Activated T-cell treated with anti-CD3 and anti-CD28 coated beads, Interleukin-2, amount 50 U/mL, for 72 hours (primary cell): ENCODE results near the gene DAB2IP. TPM values are rescaled to one million over a fixed set of nuclear protein-coding genes. Genes with fewer than 3 reads are reported as not detected.
"Not testable (repeated sequence)": the region's sequence is repeated elsewhere in the genome, so short reads cannot be mapped to it uniquely, and the experiment has no call there.

Source experiments
- ATAC-seq, 2 donors: fragments of 150-1000 bp; cut with Tn5 transposase; replicated peaks in 1 of 2; 2 replicates each; pipeline ENCODE4 v1.10.0; 2021; ENCODE audit warnings: moderate library complexity in 2 of 2, mild to moderate bottlenecking in 1 of 2
- DNase-seq, 2 donors: peaks; one replicate each; pipeline ENCODE4 v3.0.0; 2021 to 2022; ENCODE audit warnings: mixed read lengths in 1 of 2
- H3K27ac Mint-ChIP-seq: one replicate; pipeline ENCODE4 v1.8.0; 2022; ENCODE audit warnings: mild to moderate bottlenecking, moderate library complexity, mixed read lengths
- H3K27me3 Mint-ChIP-seq: one replicate; pipeline ENCODE4 v1.8.0; 2022; ENCODE audit warnings: low read depth, mixed read lengths
- H3K36me3 Mint-ChIP-seq, 2 donors: one replicate each; pipeline ENCODE4 v1.8.0; 2022; ENCODE audit warnings: mixed read lengths in 2 of 2, mild to moderate bottlenecking in 1 of 2; ENCODE audit not compliant: insufficient read depth in 2 of 2
- H3K4me1 Mint-ChIP-seq: one replicate; pipeline ENCODE4 v1.8.0; 2022; ENCODE audit warnings: low read depth, mixed read lengths
- H3K4me3 Mint-ChIP-seq, 2 donors: one replicate each; pipeline ENCODE4 v1.8.0; 2022; ENCODE audit warnings: mild to moderate bottlenecking in 2 of 2, mixed read lengths in 2 of 2, moderate library complexity in 2 of 2
- H3K9me3 Mint-ChIP-seq, 2 donors: one replicate each; pipeline ENCODE4 v1.8.0; 2022; ENCODE audit warnings: mixed read lengths in 2 of 2
- total RNA-seq, 2 donors: library from RNA; stranded (reverse); gene quantifications; one replicate each; pipeline ENCODE4 v1.2.3, GENCODE V29; 2022

Gene DAB2IP
- total RNA-seq, 2 donors from 2014 or later = 0.35 to 0.74 TPM

- Mint-ChIP-seq H3K4me3 (no peak overlapping the region), H3K9me3 (no peaks in the 10 kb centered on the region), H3K27ac (no peak overlapping the region), H3K36me3 (no peaks in the 10 kb centered on the region), H3K27me3 (peaks cover 15% of the 10 kb centered on the region), H3K4me1 (no peaks in the 10 kb centered on the region)
- ATAC-seq = no peak
- no peak for DNase-seq
Measured at GRCh38 chr9:121642758-121643157, 8.7 kb upstream of the DAB2IP start.

DNA sequence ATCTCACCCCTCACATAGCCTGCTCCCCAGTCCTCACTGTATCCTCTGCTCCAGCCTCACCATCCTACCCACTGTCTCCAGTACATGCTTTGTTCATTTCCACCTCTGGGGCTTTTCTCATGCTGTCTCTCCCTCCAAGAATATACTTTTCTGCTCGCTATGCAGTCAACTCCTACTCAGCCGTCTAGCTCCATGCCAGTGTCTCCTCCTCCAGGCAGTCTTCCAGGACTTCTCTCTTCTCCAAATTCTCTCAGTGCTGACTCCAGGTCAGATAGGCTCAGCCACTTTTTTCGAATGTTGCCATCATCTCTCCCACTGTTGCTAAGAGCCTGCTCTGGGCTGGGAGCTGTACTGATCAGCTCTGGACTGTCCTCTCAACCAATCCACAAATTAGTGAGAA, 8.0 kb upstream of the DAB2IP start:
- Mint-ChIP-seq H3K4me1 (no peaks in the 10 kb centered on the region), H3K27me3 (peaks cover 15% of the 10 kb centered on the region), H3K36me3 (no peaks in the 10 kb centered on the region), H3K9me3 (no peaks in the 10 kb centered on the region), H3K27ac (no peak overlapping the region), H3K4me3 (no peak overlapping the region)
- DNase-seq (no peak), ATAC-seq (no peak)

GRCh38 chr9:121644040-121644439, 7.4 kb upstream of the DAB2IP start:
- H3K27ac Mint-ChIP-seq, ATAC-seq, H3K36me3 Mint-ChIP-seq, H3K9me3 Mint-ChIP-seq, H3K4me3 Mint-ChIP-seq, DNase-seq, H3K4me1 Mint-ChIP-seq: not testable (repeated sequence)
- peaks cover 15% of the 10 kb centered on the region for H3K27me3 Mint-ChIP-seq

- no peaks in the 10 kb centered on the region for H3K4me1 Mint-ChIP-seq
- ATAC-seq = no peak
- H3K4me3 Mint-ChIP-seq = no peak overlapping the region
- H3K9me3 Mint-ChIP-seq = no peaks in the 10 kb centered on the region
- H3K36me3 Mint-ChIP-seq = no peaks in the 10 kb centered on the region
- no peak for DNase-seq
- peaks cover 22% of the 10 kb centered on the region for H3K27me3 Mint-ChIP-seq
- no peak overlapping the region for H3K27ac Mint-ChIP-seq
Measured at GRCh38 chr9:121645003-121645402, 6.4 kb upstream of the DAB2IP start.

GRCh38 chr9:121645853-121646807, 5.3 kb upstream of the DAB2IP start:
- Mint-ChIP-seq H3K4me3 (no peak overlapping the region), H3K4me1 (peaks cover 9% of the 10 kb centered on the region), H3K27ac (no peak overlapping the region), H3K9me3 (no peaks in the 10 kb centered on the region), H3K36me3 (no peaks in the 10 kb centered on the region), H3K27me3 (peaks cover 33% of the 10 kb centered on the region)
- DNase-seq (no peak), ATAC-seq (no peak)

DNA sequence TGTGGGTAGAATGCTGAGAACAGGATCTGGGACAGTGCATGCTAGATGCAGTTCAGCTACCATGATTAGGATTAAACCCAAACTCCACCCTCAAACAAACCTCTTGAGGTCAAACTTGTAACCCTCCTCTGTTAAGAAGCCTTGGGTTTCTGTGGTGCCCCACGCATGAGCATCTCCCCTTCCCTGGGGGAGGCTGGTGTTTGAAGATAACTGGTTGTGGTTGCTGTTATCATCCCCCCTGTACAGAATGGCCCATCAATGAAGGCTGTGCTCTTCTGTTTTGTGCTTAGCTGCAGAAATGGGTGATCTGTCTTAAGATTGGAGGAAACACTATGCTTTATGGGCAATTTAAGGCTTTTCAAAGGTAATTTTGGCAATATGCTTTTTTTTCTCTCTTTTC, 4.4 kb upstream of the DAB2IP start:
- H3K36me3 Mint-ChIP-seq = no peaks in the 10 kb centered on the region
- DNase-seq (no peak), ATAC-seq (no peak)
- H3K9me3 Mint-ChIP-seq = no peaks in the 10 kb centered on the region
- peaks cover 9% of the 10 kb centered on the region for H3K4me1 Mint-ChIP-seq
- H3K4me3 Mint-ChIP-seq = no peak overlapping the region
- H3K27me3 Mint-ChIP-seq = peaks cover 36% of the 10 kb centered on the region
- no peak overlapping the region for H3K27ac Mint-ChIP-seq

DNA sequence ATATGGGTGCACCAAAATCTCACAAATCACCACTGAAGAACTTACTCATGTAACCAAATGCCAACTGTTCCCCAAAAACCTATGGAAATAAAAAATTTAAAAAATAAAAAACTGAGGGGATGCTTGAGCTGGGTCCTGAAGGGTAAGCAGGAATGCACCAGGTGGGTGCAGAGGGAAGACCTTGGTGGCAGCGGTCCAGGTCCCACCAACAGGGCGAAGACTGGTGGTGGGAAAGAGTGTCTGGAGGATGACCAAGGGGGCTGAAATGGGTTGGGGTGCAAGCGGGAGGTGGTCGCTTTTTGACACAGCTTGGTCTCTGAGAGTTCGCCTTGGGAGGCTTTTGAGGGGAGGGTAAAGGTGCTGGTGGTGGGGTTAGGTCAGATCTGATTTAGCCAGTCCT, 3.3 kb upstream of the DAB2IP start:
- Mint-ChIP-seq H3K4me1 (peaks cover 9% of the 10 kb centered on the region), H3K4me3 (no peak overlapping the region), H3K9me3 (no peaks in the 10 kb centered on the region), H3K27ac (no peak overlapping the region), H3K27me3 (peaks cover 46% of the 10 kb centered on the region), H3K36me3 (no peaks in the 10 kb centered on the region)
- ATAC-seq (no peak), DNase-seq (no peak)

GRCh38 chr9:121648799-121649198, 2.6 kb upstream of the DAB2IP start:
- Mint-ChIP-seq H3K4me3 (no peak overlapping the region), H3K4me1 (peaks cover 9% of the 10 kb centered on the region), H3K27ac (no peak overlapping the region), H3K36me3 (no peaks in the 10 kb centered on the region), H3K27me3 (peaks cover 51% of the 10 kb centered on the region), H3K9me3 (no peaks in the 10 kb centered on the region)
- DNase-seq (no peak), ATAC-seq (no peak)

GRCh38 chr9:121649476-121650216, 1.8 kb upstream of the DAB2IP start:
- ATAC-seq = no peak
- Mint-ChIP-seq H3K9me3 (no peaks in the 10 kb centered on the region), H3K4me1 (peaks cover 9% of the 10 kb centered on the region), H3K4me3 (no peak overlapping the region), H3K27ac (no peak overlapping the region), H3K36me3 (no peaks in the 10 kb centered on the region), H3K27me3 (peaks cover 54% of the 10 kb centered on the region)
- no peak for DNase-seq

DNA sequence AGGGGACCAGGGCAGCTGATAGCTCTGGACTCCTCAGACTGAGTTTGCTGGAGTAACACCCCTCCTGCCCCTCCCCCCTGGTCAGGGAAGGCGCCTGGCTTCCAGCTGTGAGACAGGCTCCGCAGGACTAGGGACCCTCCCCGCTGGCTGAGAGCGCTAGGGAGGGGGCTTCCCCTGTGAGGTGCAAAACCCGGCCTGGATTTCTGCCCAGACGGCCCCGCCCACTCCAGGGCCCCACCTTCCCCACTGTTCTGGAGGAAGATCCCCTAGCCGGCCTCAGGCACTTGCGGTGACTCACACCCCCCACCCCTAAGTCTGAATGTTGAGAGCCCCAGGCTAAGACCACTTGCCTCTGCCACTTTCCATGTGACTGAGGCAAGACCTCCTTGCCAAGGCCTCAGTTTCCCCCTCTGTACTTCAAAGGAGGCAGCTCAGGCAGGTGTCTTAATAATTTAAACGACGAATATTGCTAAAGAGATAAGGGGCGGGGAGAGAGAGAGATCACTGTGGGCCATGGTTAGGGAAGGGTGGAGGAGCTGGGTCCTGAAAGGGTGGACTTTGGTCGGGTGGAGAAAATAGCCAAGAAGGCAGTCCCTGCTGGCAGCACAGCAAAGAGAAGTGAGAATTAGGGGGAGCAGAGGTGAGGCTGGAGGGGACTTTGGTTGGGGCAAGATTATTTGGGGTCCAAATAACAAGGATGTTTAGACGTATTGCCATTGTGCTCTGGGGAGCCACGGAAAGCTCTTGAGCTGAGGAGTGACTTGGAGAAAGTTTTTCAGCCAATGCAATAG, 1.0 kb upstream of the DAB2IP start:
- Mint-ChIP-seq H3K4me3 (peak overlapping the region; percentile 69 to 70), H3K27me3 (peaks cover 54% of the 10 kb centered on the region), H3K27ac (no peak overlapping the region), H3K9me3 (no peaks in the 10 kb centered on the region), H3K36me3 (no peaks in the 10 kb centered on the region), H3K4me1 (peaks cover 9% of the 10 kb centered on the region)
- peak; percentile 48 to 50 for ATAC-seq
- peak; percentile 35 to 48 for DNase-seq

GRCh38 chr9:121651008-121651294, 483 bp upstream of the DAB2IP start:
- H3K36me3 Mint-ChIP-seq = no peaks in the 10 kb centered on the region
- H3K9me3 Mint-ChIP-seq = no peaks in the 10 kb centered on the region
- H3K27ac Mint-ChIP-seq = no peak overlapping the region
- H3K4me1 Mint-ChIP-seq = peaks cover 9% of the 10 kb centered on the region
- peak overlapping the region; percentile 69 to 70 for H3K4me3 Mint-ChIP-seq
- ATAC-seq = no peak
- no peak for DNase-seq
- peaks cover 54% of the 10 kb centered on the region for H3K27me3 Mint-ChIP-seq

- H3K27ac Mint-ChIP-seq = no peak overlapping the region
- H3K27me3 Mint-ChIP-seq = peaks cover 52% of the 10 kb centered on the region
- ATAC-seq (no peak), DNase-seq (no peak)
- H3K4me1 Mint-ChIP-seq = peaks cover 9% of the 10 kb centered on the region
- no peaks in the 10 kb centered on the region for H3K36me3 Mint-ChIP-seq
- H3K9me3 Mint-ChIP-seq = no peaks in the 10 kb centered on the region
- peak overlapping the region; percentile 60 to 73 for H3K4me3 Mint-ChIP-seq
Measured at GRCh38 chr9:121652021-121652837, 795 bp downstream of the DAB2IP start.
